ENCODE data around the gene MLXIP.

DNA sequence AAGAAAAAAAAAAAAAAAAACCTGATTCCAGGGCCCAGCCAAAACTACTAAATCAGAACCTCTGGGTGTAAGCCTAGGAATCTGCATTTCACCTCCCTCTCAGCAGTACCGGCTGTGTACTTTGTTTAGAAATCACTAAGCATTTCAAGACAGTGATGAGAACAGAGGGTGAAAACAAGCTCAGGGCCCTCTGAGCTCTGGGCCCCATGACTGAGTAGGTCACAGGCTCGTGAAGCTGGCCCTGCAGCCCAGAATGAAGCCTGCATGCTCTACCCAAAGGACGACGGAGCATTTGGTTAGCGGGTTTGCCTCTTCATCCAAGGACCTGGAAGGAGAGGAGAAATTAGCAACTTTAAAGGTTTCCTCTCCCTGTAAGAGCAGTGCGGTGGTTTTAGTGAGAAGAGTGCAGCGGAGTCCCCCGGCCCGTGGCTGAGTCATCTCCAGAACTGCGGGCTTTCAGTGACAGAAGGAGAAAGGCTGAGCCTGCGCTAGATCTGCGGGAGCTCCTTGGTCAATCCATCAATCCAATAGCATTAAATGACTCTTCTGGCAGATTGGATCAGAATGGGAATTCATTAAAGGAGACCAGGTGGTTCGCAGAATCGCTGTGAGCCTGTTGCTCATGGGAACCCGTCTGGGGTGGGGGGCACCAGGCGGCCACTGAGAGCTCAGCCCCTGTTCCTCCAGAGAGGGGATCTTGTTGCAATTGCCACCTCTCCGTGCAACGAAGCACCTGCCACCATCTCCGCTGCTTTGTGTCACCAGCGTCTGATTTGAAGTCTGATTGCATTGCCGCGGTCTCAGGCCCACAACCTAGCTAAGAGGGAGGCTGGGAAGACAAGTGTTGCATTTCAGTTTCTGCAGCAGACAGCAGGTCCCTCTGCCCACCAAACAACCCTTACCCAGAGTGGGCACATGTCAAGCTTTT is 88.1 kb downstream of the MLXIP start:
- TF ChIP-seq, protein P1, sequence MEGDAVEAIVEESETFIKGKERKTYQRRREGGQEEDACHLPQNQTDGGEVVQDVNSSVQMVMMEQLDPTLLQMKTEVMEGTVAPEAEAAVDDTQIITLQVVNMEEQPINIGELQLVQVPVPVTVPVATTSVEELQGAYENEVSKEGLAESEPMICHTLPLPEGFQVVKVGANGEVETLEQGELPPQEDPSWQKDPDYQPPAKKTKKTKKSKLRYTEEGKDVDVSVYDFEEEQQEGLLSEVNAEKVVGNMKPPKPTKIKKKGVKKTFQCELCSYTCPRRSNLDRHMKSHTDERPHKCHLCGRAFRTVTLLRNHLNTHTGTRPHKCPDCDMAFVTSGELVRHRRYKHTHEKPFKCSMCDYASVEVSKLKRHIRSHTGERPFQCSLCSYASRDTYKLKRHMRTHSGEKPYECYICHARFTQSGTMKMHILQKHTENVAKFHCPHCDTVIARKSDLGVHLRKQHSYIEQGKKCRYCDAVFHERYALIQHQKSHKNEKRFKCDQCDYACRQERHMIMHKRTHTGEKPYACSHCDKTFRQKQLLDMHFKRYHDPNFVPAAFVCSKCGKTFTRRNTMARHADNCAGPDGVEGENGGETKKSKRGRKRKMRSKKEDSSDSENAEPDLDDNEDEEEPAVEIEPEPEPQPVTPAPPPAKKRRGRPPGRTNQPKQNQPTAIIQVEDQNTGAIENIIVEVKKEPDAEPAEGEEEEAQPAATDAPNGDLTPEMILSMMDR (IDR thresholded peaks at IDR 0.05), result no peak
- no peak for TF ChIP-seq POLR2AphosphoS5 (IDR thresholded peaks at IDR 0.05)

All from prostate gland (tissue), 2 donors.